ENCODE measurements around the gene ZAP70.

ZAP70 gene

GRCh38 chr2:97738179-97739019, 25.0 kb downstream of the ZAP70 start:
- Histone ChIP-seq H3K4me1 (ENCODE audit: control insufficient read depth in 1 of 2, insufficient read depth in 1 of 2, low read depth in 1 of 2, low read length in 1 of 2) (peaks cover 0 to 3% of the 10 kb centered on the region in 2 experiments), H3K4me3 (ENCODE audit: low read depth in 1 of 2, low read length in 1 of 2) (no peak overlapping the region), H3K9me3 (no peaks in the 10 kb centered on the region), H3K27ac (no peak overlapping the region), H3K36me3 (no peaks in the 10 kb centered on the region), H3K27me3 (no peaks in the 10 kb centered on the region)
- TF ChIP-seq CTCF (IDR thresholded peaks at IDR 0.05): no peak

- Histone ChIP-seq H3K4me3 (ENCODE audit: low read depth in 1 of 2, low read length in 1 of 2) (no peak overlapping the region), H3K27ac (no peak overlapping the region), H3K27me3 (no peaks in the 10 kb centered on the region), H3K36me3 (peaks cover 8% of the 10 kb centered on the region), H3K4me1 (ENCODE audit: control insufficient read depth in 1 of 2, insufficient read depth in 1 of 2, low read depth in 1 of 2, low read length in 1 of 2) (peaks cover 0 to 3% of the 10 kb centered on the region in 2 experiments), H3K9me3 (no peaks in the 10 kb centered on the region)
- no peak for TF ChIP-seq CTCF (IDR thresholded peaks at IDR 0.05)
These were observed 25.9 kb downstream of the ZAP70 start for GRCh38 chr2:97739020-97739892.

- peaks cover 0 to 3% of the 10 kb centered on the region in 2 experiments for H3K4me1 ChIP-seq (ENCODE audit: control insufficient read depth in 1 of 2, insufficient read depth in 1 of 2, low read depth in 1 of 2, low read length in 1 of 2)
- TF ChIP-seq CTCF (IDR thresholded peaks at IDR 0.05): no peak
- peaks cover 10% of the 10 kb centered on the region for H3K36me3 ChIP-seq
- H3K27me3 ChIP-seq: no peaks in the 10 kb centered on the region
- no peak overlapping the region for H3K27ac ChIP-seq
- H3K4me3 ChIP-seq (ENCODE audit: low read depth in 1 of 2, low read length in 1 of 2): no peak overlapping the region
- H3K9me3 ChIP-seq: no peaks in the 10 kb centered on the region
These were observed 26.5 kb downstream of the ZAP70 start for GRCh38 chr2:97739893-97740245.

- H3K27me3 ChIP-seq: no peaks in the 10 kb centered on the region
- peak; percentile 63 for TF ChIP-seq CTCF (IDR thresholded peaks at IDR 0.05)
- H3K27ac ChIP-seq: no peak overlapping the region
- H3K4me1 ChIP-seq (ENCODE audit: control insufficient read depth in 1 of 2, insufficient read depth in 1 of 2, low read depth in 1 of 2, low read length in 1 of 2): peaks cover 0 to 3% of the 10 kb centered on the region in 2 experiments
- H3K4me3 ChIP-seq (ENCODE audit: low read depth in 1 of 2, low read length in 1 of 2): no peak overlapping the region
- no peaks in the 10 kb centered on the region for H3K9me3 ChIP-seq
- H3K36me3 ChIP-seq: peaks cover 10% of the 10 kb centered on the region
These were observed 27.3 kb downstream of the ZAP70 start for GRCh38 chr2:97740590-97741182.

GRCh38 chr2:97741251-97741650, 27.9 kb downstream of the ZAP70 start:
- no peaks in the 10 kb centered on the region for H3K9me3 ChIP-seq
- peaks cover 0 to 3% of the 10 kb centered on the region in 2 experiments for H3K4me1 ChIP-seq (ENCODE audit: control insufficient read depth in 1 of 2, insufficient read depth in 1 of 2, low read depth in 1 of 2, low read length in 1 of 2)
- no peak overlapping the region for H3K4me3 ChIP-seq (ENCODE audit: low read depth in 1 of 2, low read length in 1 of 2)
- TF ChIP-seq CTCF (IDR thresholded peaks at IDR 0.05): no peak
- H3K27me3 ChIP-seq: no peaks in the 10 kb centered on the region
- H3K27ac ChIP-seq: no peak overlapping the region
- H3K36me3 ChIP-seq: peaks cover 10% of the 10 kb centered on the region
